Lung (tissue), 12 donors: ENCODE results near the gene SEMA3C. TPM values are rescaled to one million over a fixed set of nuclear protein-coding genes. Genes with fewer than 3 reads are reported as not detected.

Source experiments
- ATAC-seq: fragments of 200-7000 bp; cut with Tn5 transposase; one replicate; pipeline ENCODE4 v1.9.1; 2020; ENCODE audit warnings: moderate number of reproducible peaks; ENCODE audit not compliant: insufficient read depth, low FRiP score
- DNase-seq, 3 donors: peaks; one replicate each; pipeline ENCODE4 v3.0.0-alpha.2; 2013 to 2017
- H3K27ac ChIP-seq, 2 donors: one replicate each; pipeline ENCODE4 v1.5.1; 2013; ENCODE audit warnings: mild to moderate bottlenecking in 2 of 2, moderate library complexity in 2 of 2, control low read depth in 1 of 2, inconsistent platforms in 1 of 2, low read depth in 1 of 2, low read length in 1 of 2
- H3K27me3 ChIP-seq, 3 donors: one replicate each; pipeline ENCODE4 v1.5.1; 2013; ENCODE audit warnings: low read length in 2 of 3; ENCODE audit not compliant: control insufficient read depth in 3 of 3, insufficient read depth in 3 of 3
- H3K36me3 ChIP-seq, 4 donors: one replicate each; pipeline ENCODE4 v1.5.1; 2013; ENCODE audit warnings: low read length in 4 of 4, mild to moderate bottlenecking in 1 of 4, moderate library complexity in 1 of 4; ENCODE audit not compliant: control insufficient read depth in 4 of 4, insufficient read depth in 4 of 4
- H3K4me1 ChIP-seq, 5 donors: one replicate each; pipeline ENCODE4 v1.5.1; 2013; ENCODE audit warnings: low read length in 5 of 5, mild to moderate bottlenecking in 2 of 5, moderate library complexity in 1 of 5; ENCODE audit not compliant: control insufficient read depth in 5 of 5, insufficient read depth in 5 of 5
- H3K4me3 ChIP-seq: one replicate; pipeline ENCODE4 v1.5.1; 2013; ENCODE audit warnings: mild to moderate bottlenecking, control low read depth, moderate library complexity
- H3K9ac ChIP-seq, 2 donors: one replicate each; pipeline ENCODE4 v1.5.1; 2013; ENCODE audit warnings: low read length in 2 of 2, control low read depth in 1 of 2; ENCODE audit not compliant: insufficient read depth in 1 of 2
- H3K9me3 ChIP-seq, 4 donors: one replicate each; pipeline ENCODE4 v1.5.1; 2013; ENCODE audit warnings: low read length in 3 of 4, mild to moderate bottlenecking in 1 of 4, moderate library complexity in 1 of 4; ENCODE audit not compliant: control insufficient read depth in 4 of 4, insufficient read depth in 3 of 4
- WGBS, 2 donors: extraction: QIAGEN DNeasy Blood & Tissue Kit; methylation state at CpG; one replicate each; pipeline ENCODE4 v1.1.7; 2013; 5-methylcytosine and 5-hydroxymethylcytosine counted together
- polyA plus RNA-seq, 2 donors: library from polyadenylated mRNA; stranded (reverse); fragments of 200-250 nt; gene quantifications; one replicate each; pipeline ENCODE4 v1.2.1, GENCODE V29; 2013
- total RNA-seq, 2 donors: library from RNA; depleted of rRNA in 1 of 2; stranded (reverse); fragments of >200 nt in 1 of 2; gene quantifications; one replicate each; pipeline ENCODE4 v1.2.1, GENCODE V29; 2014 to 2021
- TF ChIP-seq, protein P1 (sequence below): IDR thresholded peaks from 2 replicates; pipeline ENCODE4 v1.5.1; 2012; ENCODE audit warnings: mild to moderate bottlenecking; ENCODE audit errors: control extremely low read depth, extremely low read depth
- donor health status: control.
- donor health status: control.
- donor health status: Bipolar disorder and iron deficiency.
- donor health status: healthy.
- donor health status: DM: yes; HTN: yes; CAD: no.

The SEMA3C gene
- total and polyA plus RNA-seq, 4 donors = 6.9 to 87.2 (median 33.7) TPM

DNA sequence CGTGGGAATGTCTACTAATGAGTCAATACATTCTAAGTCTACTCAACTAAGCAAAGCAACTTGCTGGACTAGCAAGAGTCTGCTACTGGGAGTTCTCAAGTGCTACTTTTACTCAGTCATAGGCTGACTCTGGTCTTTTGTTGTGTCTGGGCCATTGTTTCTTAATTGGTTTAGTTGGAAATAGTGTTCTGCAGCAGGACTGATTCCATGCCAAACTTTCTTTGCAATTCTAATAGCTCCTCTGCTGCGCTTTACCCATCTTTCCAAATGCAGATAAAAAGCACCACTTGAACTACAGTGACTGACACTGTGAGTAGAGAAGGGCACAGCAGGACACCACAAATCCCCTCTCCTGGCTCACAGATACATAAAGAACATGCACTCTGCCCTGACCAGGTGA lies 154.7 kb downstream of the SEMA3C start:
- TF ChIP-seq, protein P1, sequence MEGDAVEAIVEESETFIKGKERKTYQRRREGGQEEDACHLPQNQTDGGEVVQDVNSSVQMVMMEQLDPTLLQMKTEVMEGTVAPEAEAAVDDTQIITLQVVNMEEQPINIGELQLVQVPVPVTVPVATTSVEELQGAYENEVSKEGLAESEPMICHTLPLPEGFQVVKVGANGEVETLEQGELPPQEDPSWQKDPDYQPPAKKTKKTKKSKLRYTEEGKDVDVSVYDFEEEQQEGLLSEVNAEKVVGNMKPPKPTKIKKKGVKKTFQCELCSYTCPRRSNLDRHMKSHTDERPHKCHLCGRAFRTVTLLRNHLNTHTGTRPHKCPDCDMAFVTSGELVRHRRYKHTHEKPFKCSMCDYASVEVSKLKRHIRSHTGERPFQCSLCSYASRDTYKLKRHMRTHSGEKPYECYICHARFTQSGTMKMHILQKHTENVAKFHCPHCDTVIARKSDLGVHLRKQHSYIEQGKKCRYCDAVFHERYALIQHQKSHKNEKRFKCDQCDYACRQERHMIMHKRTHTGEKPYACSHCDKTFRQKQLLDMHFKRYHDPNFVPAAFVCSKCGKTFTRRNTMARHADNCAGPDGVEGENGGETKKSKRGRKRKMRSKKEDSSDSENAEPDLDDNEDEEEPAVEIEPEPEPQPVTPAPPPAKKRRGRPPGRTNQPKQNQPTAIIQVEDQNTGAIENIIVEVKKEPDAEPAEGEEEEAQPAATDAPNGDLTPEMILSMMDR = no peak
- H3K9me3 ChIP-seq = no peaks in the 10 kb centered on the region
- WGBS, 2 donors = 87 to 97% methylated on average over 2 of the region's 2 CpGs
- no peak overlapping the region for H3K9ac ChIP-seq
- ATAC-seq (no peak), DNase-seq (peak in 2 of 3 donors; percentile 62 to 68)
- peak overlapping the region in 1 of 2 donors; percentile 7 for H3K27ac ChIP-seq
- peaks cover 0 to 3% (median 0%) of the 10 kb centered on the region in 4 donors for H3K36me3 ChIP-seq
- H3K4me3 ChIP-seq = no peak overlapping the region
- H3K4me1 ChIP-seq = peaks cover 0 to 42% (median 6%) of the 10 kb centered on the region in 5 donors
- peaks cover 0 to 2% (median 0%) of the 10 kb centered on the region in 3 donors for H3K27me3 ChIP-seq

- no peak for ATAC-seq
- Histone ChIP-seq H3K27ac (peak overlapping the region in 1 of 2 donors; percentile 7), H3K9me3 (no peaks in the 10 kb centered on the region), H3K36me3 (peaks cover 0 to 3% (median 0%) of the 10 kb centered on the region in 4 donors), H3K4me3 (no peak overlapping the region), H3K27me3 (peaks cover 0 to 2% (median 0%) of the 10 kb centered on the region in 3 donors), H3K4me1 (peaks cover 0 to 38% (median 5%) of the 10 kb centered on the region in 5 donors), H3K9ac (no peak overlapping the region)
- TF ChIP-seq, protein P1 = no peak
- DNase-seq = no peak
- 87 to 91% methylated on average over 4 of the region's 4 CpGs for WGBS, 2 donors
Observed at GRCh38 chr7:80763704-80764103, 155.1 kb downstream of the SEMA3C start.

DNA sequence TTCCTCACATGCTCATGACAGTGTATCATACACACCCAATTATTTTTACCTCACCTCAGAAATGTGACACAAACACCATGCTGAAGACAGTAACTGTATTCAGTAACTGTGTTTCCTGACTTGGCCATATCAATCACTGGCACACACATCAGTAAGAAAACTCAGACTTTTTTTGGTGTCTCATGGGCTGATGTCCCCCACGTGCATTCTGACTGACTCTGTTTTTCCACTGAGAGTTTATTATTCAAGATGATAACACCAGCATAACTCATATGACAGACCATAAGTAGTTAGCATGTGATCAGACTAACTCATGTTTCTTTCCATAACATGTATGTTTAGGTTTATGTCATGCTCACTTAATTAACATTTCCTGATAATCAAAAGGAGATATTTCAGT lies 155.6 kb downstream of the SEMA3C start:
- peak; percentile 55 to 92 (median 91) for DNase-seq
- TF ChIP-seq, protein P1 = no peak
- H3K36me3 ChIP-seq = no peaks in the 10 kb centered on the region

DNA sequence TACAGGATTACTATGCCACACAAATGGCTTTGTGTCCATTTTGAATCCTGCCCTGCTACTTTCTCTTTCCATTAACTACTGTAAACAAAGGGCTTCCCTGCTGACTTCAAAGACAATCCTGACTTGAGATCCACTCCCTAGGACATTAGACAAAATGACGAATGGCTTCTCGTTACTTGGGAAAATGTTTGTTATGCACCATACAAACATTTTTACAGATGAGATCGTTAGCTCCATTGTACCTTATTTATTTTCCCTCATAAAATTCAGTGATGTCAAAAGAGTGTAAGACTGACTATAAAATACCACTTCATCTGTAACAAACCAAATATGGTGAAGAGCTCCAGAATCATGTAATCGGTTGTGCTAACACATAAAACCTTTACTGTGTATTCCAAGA lies 158.6 kb downstream of the SEMA3C start:
- peaks cover 0 to 27% (median 0%) of the 10 kb centered on the region in 5 donors for H3K4me1 ChIP-seq
- 73 to 82% methylated on average over 4 of the region's 4 CpGs for WGBS, 2 donors
- no peak overlapping the region for H3K4me3 ChIP-seq
- H3K36me3 ChIP-seq = no peaks in the 10 kb centered on the region
- no peak overlapping the region for H3K27ac ChIP-seq
- H3K27me3 ChIP-seq = no peaks in the 10 kb centered on the region
- no peak overlapping the region for H3K9ac ChIP-seq
- TF ChIP-seq, protein P1 = no peak
- H3K9me3 ChIP-seq = peaks cover 0 to 2% (median 0%) of the 10 kb centered on the region in 4 donors
- ATAC-seq (no peak), DNase-seq (no peak)

More for the DNA sequence above, 155.6 kb downstream of the SEMA3C start:
- Histone ChIP-seq H3K9me3 (no peaks in the 10 kb centered on the region), H3K4me1 (peaks cover 0 to 35% (median 1%) of the 10 kb centered on the region in 5 donors), H3K9ac (no peak overlapping the region), H3K4me3 (no peak overlapping the region), H3K27me3 (peaks cover 0 to 2% (median 0%) of the 10 kb centered on the region in 3 donors), H3K27ac (peak overlapping the region in 1 of 2 donors; percentile 16)
- 59 to 82% methylated on average over 1 of the region's 1 CpG for WGBS, 2 donors
- ATAC-seq = no peak
